Measurements from ENCODE around the gene LOC128125822.
"Not testable (repeated sequence)": the region's sequence is repeated elsewhere in the genome, so short reads cannot be mapped to it uniquely, and the experiment has no call there.

The LOC128125822 gene

DNA sequence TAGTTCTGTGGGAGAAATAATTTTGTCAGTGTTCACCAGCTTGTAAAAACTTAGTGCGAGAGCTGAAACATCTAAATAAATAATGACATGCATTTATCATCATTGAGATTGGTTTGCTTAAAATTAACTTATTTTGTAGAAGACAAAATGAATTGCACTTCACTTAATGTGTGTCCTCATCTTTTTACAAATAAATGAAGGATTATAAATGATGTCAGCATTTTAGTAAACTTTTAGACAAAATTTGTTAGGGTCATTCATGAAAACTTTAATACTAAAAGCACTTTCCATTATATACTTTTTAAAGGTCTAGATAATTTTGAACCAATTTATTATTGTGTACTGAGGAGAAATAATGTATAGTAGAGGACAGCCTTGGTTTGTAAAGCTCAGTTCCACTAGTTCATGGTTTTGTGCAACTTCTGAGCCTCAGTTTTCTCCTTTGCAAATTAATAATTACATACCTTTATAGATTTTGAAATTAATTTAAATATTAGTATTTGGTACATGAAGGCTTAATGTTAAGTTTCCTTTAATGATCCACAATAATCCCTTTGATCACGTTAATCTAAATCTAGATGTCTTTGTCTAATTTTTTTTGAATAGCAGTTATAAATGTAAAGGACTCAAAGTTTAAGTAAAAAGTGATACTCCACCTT, 9.2 kb downstream of the LOC128125822 start:
- FAIRE-seq: no peak

DNA sequence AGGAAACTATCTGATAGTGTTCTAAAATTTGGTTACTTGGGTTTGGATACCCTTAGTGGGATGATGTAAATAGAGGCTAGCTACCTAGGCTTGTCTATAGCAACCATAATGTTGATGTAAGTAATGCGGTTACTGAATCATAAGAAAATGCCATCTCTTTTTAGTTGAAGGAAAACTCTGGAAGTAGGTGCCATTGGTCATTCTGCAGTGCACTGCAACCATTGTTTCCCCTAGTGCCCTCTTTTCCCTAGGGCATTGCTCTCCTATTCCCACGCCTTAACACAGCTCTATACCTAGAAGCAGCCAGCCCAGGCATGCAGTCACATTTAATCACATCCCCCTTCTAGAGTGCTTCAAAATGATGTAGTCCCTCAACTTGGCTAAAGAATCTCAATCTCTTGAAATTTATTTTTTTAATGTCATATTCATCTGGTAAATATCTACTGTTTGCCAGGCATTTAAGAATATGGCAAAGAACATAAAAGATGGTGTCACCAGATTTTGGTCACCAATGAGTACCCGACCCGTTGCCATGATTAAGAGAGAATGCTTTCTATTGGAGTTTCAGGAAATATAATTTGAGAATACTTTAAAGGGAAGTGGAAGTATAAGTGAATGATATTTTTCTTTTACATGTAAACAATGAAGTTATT, 10.4 kb downstream of the LOC128125822 start:
- FAIRE-seq (no peak), DNase-seq (ENCODE audit: insufficient read length, low spot score) (no peak)

More for the DNA sequence above, 9.2 kb downstream of the LOC128125822 start:
- DNase-seq (ENCODE audit: insufficient read length, low spot score): no peak

DNA sequence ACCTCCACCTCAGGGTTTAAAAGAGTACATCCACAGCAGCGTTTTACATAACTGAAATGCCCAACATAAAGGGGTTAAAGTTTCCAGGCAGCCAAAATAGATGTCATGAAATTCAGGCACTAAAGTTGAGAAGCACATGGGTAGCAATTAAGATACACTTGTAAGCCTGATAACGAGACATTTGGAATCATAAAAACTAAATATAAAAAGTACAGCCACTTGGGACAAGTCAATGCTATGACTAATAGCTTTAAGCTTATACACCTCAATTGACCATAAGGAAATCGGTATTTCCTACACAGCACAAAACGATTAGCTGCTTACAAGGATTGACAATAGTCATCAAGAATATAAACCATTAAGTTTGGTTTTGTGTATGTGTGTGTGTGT, 11.8 kb downstream of the LOC128125822 start:
- DNase-seq (ENCODE audit: insufficient read length, low spot score): no peak
- peak; percentile 68 for FAIRE-seq

DNA sequence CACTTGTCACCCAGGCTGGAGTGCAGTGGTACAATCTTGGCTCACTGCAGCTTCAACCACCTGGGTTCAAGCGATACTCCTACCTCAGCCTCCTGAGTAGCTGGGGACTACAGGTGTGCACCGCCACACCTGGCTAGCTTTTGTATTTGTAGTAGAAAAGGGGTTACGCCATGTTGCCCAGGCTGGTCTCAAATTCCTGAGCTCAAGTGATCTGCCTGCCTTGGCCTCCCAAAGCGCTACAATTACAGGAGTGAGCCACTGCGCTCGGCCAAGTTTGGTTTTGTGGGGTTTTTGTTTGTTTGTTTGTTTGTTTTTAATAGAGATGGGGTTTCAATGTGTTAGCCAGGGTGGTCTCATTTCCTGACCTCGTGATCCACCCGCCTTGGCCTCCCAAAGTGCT, 12.3 kb downstream of the LOC128125822 start:
- FAIRE-seq (no peak), DNase-seq (ENCODE audit: insufficient read length, low spot score) (no peak)

DNA sequence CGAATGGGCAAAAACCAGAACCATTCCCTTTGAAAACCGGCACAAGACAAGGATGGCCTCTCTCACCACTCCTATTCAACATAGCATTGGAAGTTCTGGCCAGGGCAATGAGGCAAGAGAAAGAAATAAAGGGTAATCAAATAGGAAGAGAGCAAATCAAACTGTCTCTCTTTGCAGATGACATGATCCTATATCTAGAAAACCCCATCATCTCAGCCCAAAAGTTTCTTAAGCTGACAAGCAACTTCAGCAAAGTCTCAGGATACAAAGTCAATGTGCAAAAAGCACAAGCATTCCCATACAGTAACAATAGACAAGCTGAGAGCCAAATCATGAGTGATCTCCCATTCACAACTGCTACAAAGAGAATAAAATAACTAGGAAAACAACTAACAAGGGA, 13.4 kb downstream of the LOC128125822 start:
- FAIRE-seq; DNase-seq (ENCODE audit: insufficient read length, low spot score): not testable (repeated sequence)

DNA sequence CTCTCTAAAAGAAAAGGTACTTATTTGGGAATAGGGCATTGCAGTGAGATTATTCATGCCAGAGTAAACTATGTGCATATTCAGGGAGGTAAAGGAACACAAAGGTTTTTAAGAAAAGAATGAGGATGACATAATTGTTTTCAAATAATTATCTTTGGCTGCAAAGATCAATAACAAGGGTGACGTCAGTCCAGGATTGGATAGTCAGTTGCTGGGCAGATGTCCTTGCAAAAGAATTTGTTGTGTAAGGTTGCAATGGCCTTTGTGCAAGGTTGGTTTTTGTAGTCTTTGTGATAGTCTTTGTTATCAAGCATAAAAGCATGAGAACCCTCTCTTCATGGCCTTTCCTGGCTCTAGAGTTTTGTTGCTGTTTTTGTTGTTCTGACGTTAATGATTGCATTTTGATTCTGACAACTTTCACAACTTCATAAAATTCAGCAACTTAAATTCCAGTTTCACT, 17.7 kb downstream of the LOC128125822 start:
- FAIRE-seq: no peak
- DNase-seq (ENCODE audit: insufficient read length, low spot score): no peak

DNA sequence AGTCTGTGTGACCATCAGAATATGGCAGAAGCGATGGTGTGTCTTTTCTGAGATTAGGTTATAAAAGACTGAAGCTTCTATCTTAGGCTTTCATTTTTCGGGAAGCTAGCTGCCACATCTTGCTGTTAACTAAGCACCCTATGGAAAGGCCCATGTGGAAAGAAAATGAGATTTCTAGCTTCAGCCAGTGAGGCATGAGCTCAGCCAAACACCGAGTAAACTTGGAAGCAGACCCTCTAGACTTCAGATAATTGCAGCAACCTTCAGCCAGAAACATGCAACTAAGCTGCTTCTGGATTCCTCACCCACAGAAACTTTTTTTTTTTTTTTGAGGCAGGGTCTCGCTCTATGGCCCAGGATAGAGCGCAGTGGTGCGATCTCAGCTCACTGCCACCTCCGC, 20.6 kb downstream of the LOC128125822 start:
- DNase-seq (ENCODE audit: insufficient read length, low spot score) (no peak), FAIRE-seq (no peak)

DNA sequence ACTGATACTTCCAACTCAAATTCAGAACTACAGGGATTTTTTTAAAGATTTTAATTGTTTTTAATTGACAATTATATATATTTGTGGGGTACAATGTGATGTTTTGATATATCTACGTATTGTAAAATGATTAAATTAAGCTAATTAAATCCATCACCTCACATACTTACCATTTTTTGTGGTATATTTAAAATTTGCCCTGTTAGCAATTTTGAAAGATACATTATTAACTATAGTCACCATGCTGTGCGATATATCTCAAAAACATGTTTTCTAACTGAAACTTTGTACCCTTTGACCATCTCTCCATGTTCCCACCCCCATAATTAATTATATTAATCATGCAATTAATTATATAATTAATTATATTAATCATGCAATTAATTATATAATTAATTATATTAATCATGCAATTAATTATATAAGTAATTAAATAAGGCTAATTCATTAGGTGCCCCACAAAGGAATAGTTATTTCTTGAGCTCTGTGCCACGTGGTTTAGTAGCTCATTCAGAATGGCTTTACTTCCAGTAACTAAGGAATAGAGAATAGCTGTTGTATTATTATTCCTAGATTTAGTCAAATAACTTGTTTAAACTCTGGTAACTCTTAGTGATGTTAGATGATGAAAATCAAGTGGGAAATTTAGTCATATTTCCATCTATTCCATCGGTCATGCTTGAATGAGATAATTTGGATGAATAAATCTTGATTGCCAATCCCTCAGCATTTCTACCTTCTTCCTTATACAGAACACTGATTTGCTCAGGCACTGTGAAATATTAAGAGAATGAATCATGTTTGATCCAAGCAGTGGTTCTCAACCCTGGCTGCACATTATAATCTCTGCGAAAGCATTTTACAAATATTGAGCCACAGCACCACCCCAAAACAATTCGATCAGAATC, 25.1 kb downstream of the LOC128125822 start:
- DNase-seq (ENCODE audit: insufficient read length, low spot score) (no peak), FAIRE-seq (no peak)

DNA sequence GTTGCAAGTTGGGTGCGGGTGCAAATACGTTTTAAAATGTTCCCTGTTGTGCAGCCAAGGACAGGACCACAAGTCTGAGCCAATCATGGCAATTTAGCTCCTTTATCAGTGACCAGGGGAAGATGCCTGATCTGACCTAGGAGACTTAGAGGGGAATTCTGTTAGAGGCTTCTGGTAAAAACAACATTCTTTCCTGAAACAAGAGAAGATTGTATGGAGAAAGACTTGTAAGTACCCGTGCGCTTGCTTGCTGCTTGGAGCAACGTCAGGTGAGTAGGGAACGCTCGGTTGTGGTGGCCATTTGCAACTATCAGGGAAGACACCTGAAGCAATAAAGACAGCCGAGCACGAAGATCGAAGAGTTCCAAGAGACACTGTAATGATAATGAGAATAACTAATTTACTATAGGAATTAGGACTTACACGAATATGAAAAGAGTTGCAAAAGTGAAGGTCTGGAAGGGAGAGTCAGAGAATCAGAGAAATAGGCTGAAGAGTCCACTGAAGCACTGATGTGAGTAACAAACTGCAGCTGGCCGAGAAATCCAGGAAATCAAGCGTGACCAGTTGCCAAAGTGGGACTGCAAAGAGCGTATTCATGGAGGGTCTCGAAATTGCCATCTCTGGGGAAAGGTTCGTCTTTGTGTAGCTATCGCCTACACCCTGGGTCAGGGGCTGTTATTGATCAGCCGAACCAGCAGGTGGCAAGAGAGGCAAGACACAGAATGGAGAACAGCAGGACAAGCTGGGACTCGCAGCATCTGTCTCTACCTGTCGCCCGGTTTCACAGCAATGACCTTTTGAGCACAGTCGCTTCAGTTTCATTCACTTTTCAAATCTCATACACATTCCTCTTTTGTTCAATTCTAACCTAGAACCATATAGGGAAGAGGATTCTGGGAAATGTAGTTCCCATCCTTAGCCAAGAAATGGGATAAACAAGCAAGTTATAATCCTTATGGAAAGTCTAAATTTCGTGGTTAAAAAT, 26.1 kb downstream of the LOC128125822 start:
- FAIRE-seq: peak; percentile 92
- peak; percentile 70 for DNase-seq (ENCODE audit: insufficient read length, low spot score)

DNA sequence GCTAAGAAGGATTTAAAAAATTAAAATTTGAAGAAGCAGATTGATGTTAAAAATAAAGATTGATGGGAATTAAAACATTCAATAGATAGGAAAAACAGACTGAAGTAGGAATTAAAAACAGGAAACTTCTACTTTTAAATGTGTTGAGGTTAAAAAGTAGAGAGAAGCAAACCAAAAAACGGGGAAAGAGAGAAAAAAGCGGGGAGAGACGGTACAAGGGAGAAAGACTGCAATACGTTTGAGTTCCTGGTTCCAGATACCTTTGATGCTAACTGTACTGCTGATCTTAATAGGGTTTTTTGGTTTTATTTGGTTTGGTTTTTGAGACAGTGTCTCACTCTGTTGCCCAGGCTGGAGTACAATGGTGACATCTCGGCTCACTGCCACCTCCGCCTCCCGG, 27.0 kb downstream of the LOC128125822 start:
- no peak for FAIRE-seq
- no peak for DNase-seq (ENCODE audit: insufficient read length, low spot score)

DNA sequence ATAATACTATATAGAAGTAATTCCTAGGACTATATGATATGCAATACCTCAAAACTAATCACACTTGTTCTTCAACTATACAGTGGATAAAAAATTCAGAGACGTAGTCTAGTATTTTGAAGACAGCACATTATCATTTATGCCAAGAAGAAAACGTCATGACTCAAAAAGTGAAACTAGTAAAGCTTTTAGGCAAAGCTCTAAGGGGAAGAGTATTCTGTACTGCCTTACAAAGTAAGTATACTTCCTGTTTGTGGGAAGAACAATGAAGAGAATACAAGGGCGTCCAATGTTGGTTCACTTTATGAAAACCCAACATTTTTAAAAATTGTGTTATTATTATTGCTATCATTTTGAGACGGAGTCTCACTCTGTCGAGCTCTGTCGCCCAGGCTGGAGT, 27.9 kb downstream of the LOC128125822 start:
- no peak for DNase-seq (ENCODE audit: insufficient read length, low spot score)
- FAIRE-seq: no peak

DNA sequence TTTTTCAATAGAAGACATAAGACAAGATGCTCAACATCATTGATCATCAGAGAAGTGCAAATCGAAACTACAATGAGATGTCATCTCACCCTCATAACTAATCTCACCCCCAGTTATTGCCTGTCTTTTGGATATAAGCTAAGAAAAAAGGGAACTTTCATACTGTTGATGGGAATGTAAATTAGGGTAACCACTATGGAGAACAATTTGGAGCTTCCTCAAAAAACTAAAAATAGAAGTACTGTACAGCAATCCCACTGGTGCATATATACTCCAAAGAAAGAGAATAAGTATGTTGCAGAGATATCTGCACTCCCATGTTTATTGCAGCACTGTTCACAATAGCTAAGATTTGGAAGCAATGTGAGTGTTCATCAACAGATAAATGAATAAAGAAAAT, 37.0 kb downstream of the LOC128125822 start:
- no peak for FAIRE-seq
- DNase-seq (ENCODE audit: insufficient read length, low spot score): no peak

DNA sequence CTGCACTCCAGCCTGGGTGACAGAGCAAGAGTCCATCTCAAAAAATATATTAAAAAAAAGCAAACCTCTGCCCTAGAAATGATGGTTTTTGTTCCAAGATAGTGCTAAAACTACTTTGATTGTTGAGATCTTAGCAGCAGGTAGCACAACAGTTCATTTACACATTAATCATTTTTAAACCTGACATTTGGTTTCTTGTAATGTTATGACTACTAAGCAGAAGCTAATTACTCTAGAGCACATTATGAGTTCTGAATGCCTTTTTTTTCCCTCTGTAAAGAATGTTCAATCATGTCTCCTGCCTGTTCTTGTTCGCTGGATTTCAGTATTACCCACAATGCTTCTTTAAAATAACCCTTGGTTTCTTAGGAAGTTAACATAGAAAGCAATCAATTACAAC, 38.7 kb downstream of the LOC128125822 start:
- no peak for FAIRE-seq
- no peak for DNase-seq (ENCODE audit: insufficient read length, low spot score)

DNA sequence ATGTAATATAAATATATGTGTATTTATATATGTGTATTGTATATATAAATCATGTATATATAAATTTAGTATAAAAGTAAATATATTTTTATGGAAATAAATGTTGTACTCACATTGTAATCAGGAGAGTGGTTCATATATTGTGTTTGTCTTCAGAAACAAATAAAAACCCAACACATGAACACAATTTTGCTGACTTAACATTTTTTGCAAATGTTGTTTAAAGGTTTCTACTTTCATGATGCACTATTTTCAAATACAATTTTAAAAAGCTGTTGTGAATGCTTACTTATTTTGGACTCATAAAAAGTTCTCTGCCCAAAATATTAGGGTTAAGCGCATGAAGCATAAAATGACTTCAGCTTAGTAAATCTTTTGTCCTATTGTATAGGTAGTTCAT, 39.3 kb downstream of the LOC128125822 start:
- DNase-seq (ENCODE audit: insufficient read length, low spot score) (no peak), FAIRE-seq (no peak)

DNA sequence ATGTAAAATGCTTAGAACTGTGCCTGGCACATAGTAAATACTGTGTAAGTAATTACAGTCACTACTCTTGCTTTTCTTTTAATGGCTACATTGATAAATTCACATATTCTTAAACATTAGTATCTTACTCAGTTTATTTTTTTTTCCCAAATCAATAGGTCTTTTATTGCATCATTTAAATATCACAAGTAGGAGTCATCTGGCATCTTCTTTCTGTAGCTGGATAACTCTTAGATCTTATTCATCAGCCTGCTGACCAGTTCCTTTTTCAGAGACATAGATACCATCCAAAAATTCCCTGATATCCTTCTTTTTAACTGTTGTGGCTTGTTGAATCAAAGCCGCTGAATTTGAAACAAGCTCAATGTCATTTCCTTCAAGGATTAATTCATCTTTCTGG, 43.3 kb downstream of the LOC128125822 start:
- FAIRE-seq: no peak

More for the DNA sequence above, 43.3 kb downstream of the LOC128125822 start:
- no peak for DNase-seq (ENCODE audit: insufficient read length, low spot score)
